ENCODE measurements around the gene U2AF2. TPM values are rescaled to one million over a fixed set of nuclear protein-coding genes. Genes with fewer than 3 reads are reported as not detected.

U2AF2 gene
- total RNA-seq, 1 experiment from 2014 or later, result 321 TPM

DNA sequence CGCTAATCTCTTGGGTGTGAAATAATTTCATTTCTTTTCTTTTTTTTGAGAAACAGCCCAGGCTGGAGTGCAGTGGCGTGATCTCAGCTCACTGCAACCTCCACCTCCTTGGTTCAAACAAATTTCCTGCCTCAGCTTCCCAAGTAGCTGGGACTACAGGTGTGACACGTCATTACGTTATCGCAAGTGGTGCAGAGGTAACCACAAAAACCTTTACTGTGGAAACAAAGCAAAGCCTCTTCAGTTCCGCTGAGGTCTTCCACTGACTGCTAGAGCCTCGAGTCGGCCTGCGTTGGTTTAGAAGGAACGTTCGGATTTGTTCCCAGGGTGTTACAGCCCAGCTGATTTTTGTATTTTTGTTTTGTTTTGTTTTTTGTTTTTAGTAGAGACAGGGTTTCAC is 28.5 kb upstream of the U2AF2 start:
- H3K9ac ChIP-seq (ENCODE audit: extremely low read depth, insufficient read length, low read length), result no peak overlapping the region
- no peak overlapping the region for H2AK5ac ChIP-seq (ENCODE audit: insufficient read length, low read length)
- no peak overlapping the region for H4K5ac ChIP-seq (ENCODE audit: insufficient read length, low read depth, low read length)
- no peak overlapping the region for H2BK15ac ChIP-seq (ENCODE audit: low read depth, low read length)
- H3K79me2 ChIP-seq (ENCODE audit: insufficient read depth, low read length), result no peaks in the 10 kb centered on the region
- no peaks in the 10 kb centered on the region for H3K27me3 ChIP-seq (ENCODE audit: insufficient read depth, low read length)
- H3K27ac ChIP-seq (ENCODE audit: insufficient read length, low read depth, low read length), result no peak overlapping the region
- Mint-ChIP-seq H3K27me3 (ENCODE audit: low read depth) (peaks cover 2% of the 10 kb centered on the region), H3K36me3 (ENCODE audit: insufficient read depth in 1 of 3, low read depth in 3 of 3) (peaks cover 0 to 4% (median 4%) of the 10 kb centered on the region in 3 experiments; a peak in 3 of 7 replicates), H3K4me1 (peaks cover 8 to 15% of the 10 kb centered on the region in 2 experiments), H3K27ac (no peak overlapping the region), H3K9me3 (no peaks in the 10 kb centered on the region), H3K4me3 (no peak overlapping the region)
- no peak for TF ChIP-seq CTCF (conservative IDR thresholded peaks at IDR 0.05)
- no peaks in the 10 kb centered on the region for H3K9me3 ChIP-seq (ENCODE audit: control insufficient read depth, low read depth, low read length)
- no peak overlapping the region for H4K91ac ChIP-seq (ENCODE audit: insufficient read length, low read depth, low read length)
- H3K14ac ChIP-seq (ENCODE audit: insufficient read depth, low read length), result no peak overlapping the region
- H3T11ph ChIP-seq (ENCODE audit: low read length), result no peak overlapping the region
- H3K23me2 ChIP-seq (ENCODE audit: insufficient read length, low read depth, low read length, poor library complexity, severe bottlenecking), result no peaks in the 10 kb centered on the region
- no peak overlapping the region for H3K4me2 ChIP-seq (ENCODE audit: insufficient read depth, insufficient read length, low read length)
- no peak overlapping the region for H3K4ac ChIP-seq (ENCODE audit: low read depth, low read length)
- no peak overlapping the region for H2BK120ac ChIP-seq (ENCODE audit: low read depth, low read length, poor library complexity, severe bottlenecking)
- no peak overlapping the region for H4K8ac ChIP-seq (replicated peaks; ENCODE audit: insufficient read length, low read depth, low read length)
- H2BK12ac ChIP-seq (ENCODE audit: insufficient read length, low read depth, low read length), result no peak overlapping the region
- H2AFZ ChIP-seq (ENCODE audit: low read length), result no peak overlapping the region
- H4K20me1 ChIP-seq (ENCODE audit: control insufficient read depth, insufficient read depth, insufficient read length), result no peaks in the 10 kb centered on the region
- H3K79me1 ChIP-seq (ENCODE audit: insufficient read depth, low read depth, low read length, poor library complexity, severe bottlenecking), result no peaks in the 10 kb centered on the region
- H3K56ac ChIP-seq (ENCODE audit: insufficient read length, low read depth, low read length), result no peak overlapping the region
- no peak overlapping the region for H2BK5ac ChIP-seq (ENCODE audit: insufficient read length, low read length)
- no peak overlapping the region for H3K18ac ChIP-seq (ENCODE audit: insufficient read length, low read depth, low read length)
- H2BK20ac ChIP-seq (ENCODE audit: low read depth, low read length, poor library complexity, severe bottlenecking), result no peak overlapping the region
- no peaks in the 10 kb centered on the region for H3K4me1 ChIP-seq (ENCODE audit: insufficient read depth, low read length)
- no peak for DNase-seq
- H3K23ac ChIP-seq (ENCODE audit: insufficient read length, low read depth, low read length), result no peak overlapping the region
- WGBS (ENCODE audit: extremely low coverage, insufficient read length, low lambda C conversion rate), result no CpG with 5 or more reads among the region's 11 CpGs
